Activated CD4-positive, alpha-beta T cell treated with anti-CD3 and anti-CD28 coated beads for 36 hours (primary cell): ENCODE data around the gene FAM114A1. TPM values are rescaled to one million over a fixed set of nuclear protein-coding genes. Genes with fewer than 3 reads are reported as not detected.

ENCODE experiments used
- microRNA-seq: library from miRNA; unstranded; fragments of <30 nt; microRNA quantifications from one replicate; pipeline ENCODE4 v1.2.0, GENCODE V29; 2021; ENCODE audit warnings: borderline replicate concordance
- total RNA-seq, 2 experiments: library from RNA; stranded (reverse); gene quantifications; one replicate each; pipeline ENCODE4 v1.2.3, GENCODE V29; 2021

FAM114A1 gene
- total RNA-seq, 2 experiments from 2014 or later = 0.26 to 0.32 TPM

Small RNAs within 50 kb of the gene (microRNA-seq; reads per million reads assigned to microRNA genes)
- gene MIR574 = 2.1 reads per million

Other genes starting within 250 kb of the FAM114A1 start
- gene KLF3, start 203.6 kb upstream of the FAM114A1 start, total RNA-seq = 1 to 10 TPM; 6.1 to 6.2 TPM
- gene TLR10, start 84.8 kb upstream of the FAM114A1 start, total RNA-seq = not detected
- 1 to 10 TPM; 1.5 to 1.7 TPM for gene TLR1, start 63.0 kb upstream of the FAM114A1 start, total RNA-seq
- gene TLR6, start 11.0 kb upstream of the FAM114A1 start, total RNA-seq = 1 to 10 TPM; 1.5 to 1.8 TPM
- gene TMEM156, start 164.6 kb downstream of the FAM114A1 start, total RNA-seq = 10 to 100 TPM; 14.3 to 15.4 TPM
- 10 to 100 TPM; 11.6 to 14.3 TPM for gene KLHL5, start 194.4 kb downstream of the FAM114A1 start, total RNA-seq